ENCODE measurements around the gene MIB2.

Gene MIB2

GRCh38 chr1:1677718-1678580 is 62.6 kb downstream of the MIB2 start:
- Histone ChIP-seq H3K36me3 (peaks cover 8 to 15% (median 13%) of the 10 kb centered on the region in 11 experiments; a peak in 21 of 22 replicates), H3K4me1 (peaks cover 33 to 70% (median 59%) of the 10 kb centered on the region in 10 experiments), H3K4me2 (peak overlapping the region; percentile 80 to 98 (median 90)), H3K27me3 (no peaks in the 10 kb centered on the region), H3K9ac (peak overlapping the region; percentile 38 to 73 (median 60); a peak in 19 of 22 replicates), H3K27ac (peak overlapping the region in 10 of 11 experiments; percentile 22 to 82 (median 70); a peak in 20 of 22 replicates), H3K9me3 (replicated peaks in 1 of 11) (no peaks in the 10 kb centered on the region), H4K20me1 (peaks cover 52 to 63% (median 56%) of the 10 kb centered on the region in 11 experiments), H3K4me3 (peak overlapping the region in 9 of 10 experiments; percentile 7 to 59 (median 40); a peak in 13 of 20 replicates)
- TF ChIP-seq Cebpa-rat (IDR thresholded peaks at IDR 0.05) = no peak

DNA sequence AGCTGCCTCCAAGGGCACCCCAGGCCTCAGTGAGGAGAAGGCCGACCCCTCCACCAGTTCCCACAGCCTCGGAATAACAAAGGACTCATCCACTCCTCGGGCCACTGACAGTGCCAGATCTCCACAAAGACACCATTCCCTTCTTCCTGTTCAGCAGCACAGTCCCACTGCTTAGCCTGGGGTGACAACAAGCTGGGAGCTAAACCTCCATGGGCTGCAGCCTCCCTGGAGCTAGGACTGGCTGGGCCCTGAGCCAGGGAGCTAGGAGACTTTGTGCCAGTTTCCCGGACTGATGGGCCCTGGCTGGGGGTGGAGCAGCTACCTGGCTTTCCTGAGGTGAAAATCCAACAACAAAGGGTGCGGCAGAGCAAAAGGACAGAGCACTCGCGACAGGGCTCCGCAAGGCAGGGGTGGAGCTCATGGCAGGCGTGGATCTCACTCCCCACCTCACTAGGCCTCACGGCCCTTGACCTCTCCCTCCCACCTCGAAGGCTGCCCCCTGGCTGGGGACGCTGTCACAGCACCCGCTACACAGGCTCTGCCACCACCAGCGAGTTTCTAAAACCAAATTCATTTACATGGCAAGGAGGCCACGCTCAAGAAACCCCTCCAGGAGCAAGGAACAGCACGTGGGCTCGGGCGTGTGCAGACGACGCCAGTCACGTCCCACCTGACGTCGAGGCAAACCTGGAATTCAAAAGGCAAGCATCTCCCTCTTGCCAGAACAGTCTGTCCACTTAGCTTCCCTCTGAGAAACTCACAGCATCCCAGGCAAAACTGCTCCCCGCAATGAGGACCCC is 63.5 kb downstream of the MIB2 start:
- Histone ChIP-seq H3K27me3 (no peaks in the 10 kb centered on the region), H3K9ac (peak overlapping the region; percentile 38 to 73 (median 60); a peak in 19 of 22 replicates), H3K4me3 (peak overlapping the region in 7 of 10 experiments; percentile 15 to 59 (median 44); a peak in 6 of 20 replicates), H3K4me1 (peaks cover 27 to 68% (median 55%) of the 10 kb centered on the region in 10 experiments), H4K20me1 (peaks cover 60 to 71% (median 64%) of the 10 kb centered on the region in 11 experiments), H3K36me3 (peaks cover 12 to 18% (median 15%) of the 10 kb centered on the region in 11 experiments; a peak in 20 of 22 replicates), H3K27ac (peak overlapping the region in 10 of 11 experiments; percentile 22 to 82 (median 70); a peak in 20 of 22 replicates), H3K4me2 (peak overlapping the region; percentile 80 to 98 (median 90)), H3K9me3 (replicated peaks in 1 of 11) (no peaks in the 10 kb centered on the region)
- no peak for TF ChIP-seq Cebpa-rat (IDR thresholded peaks at IDR 0.05)
